ENCODE measurements around the gene RPS27L.
A peak's percentile ranks its signal among the peaks of the same experiment; 100 is the strongest.

The RPS27L gene

GRCh38 chr15:63181648-63182047, 24.4 kb upstream of the RPS27L start:
- no peaks in the 10 kb centered on the region for H3K36me3 ChIP-seq
- no peak for DNase-seq
- TF ChIP-seq CTCF (IDR thresholded peaks at IDR 0.05; ENCODE audit: low read depth, low read length) = no peak
- H3K27me3 ChIP-seq (ENCODE audit: insufficient read depth, low read depth, severe bottlenecking) = no peaks in the 10 kb centered on the region
- no peak overlapping the region for H3K4me3 ChIP-seq (ENCODE audit: low read depth, low read length)
- H3K27ac ChIP-seq = no peak overlapping the region
- no peaks in the 10 kb centered on the region for H3K9me3 ChIP-seq (ENCODE audit: severe bottlenecking)

GRCh38 chr15:63180746-63181145, 23.5 kb upstream of the RPS27L start:
- no peak for TF ChIP-seq CTCF (IDR thresholded peaks at IDR 0.05; ENCODE audit: low read depth, low read length)
- H3K36me3 ChIP-seq = no peaks in the 10 kb centered on the region
- no peak for DNase-seq
- no peak overlapping the region for H3K27ac ChIP-seq
- H3K27me3 ChIP-seq (ENCODE audit: insufficient read depth, low read depth, severe bottlenecking) = no peaks in the 10 kb centered on the region
- H3K9me3 ChIP-seq (ENCODE audit: severe bottlenecking) = no peaks in the 10 kb centered on the region
- no peak overlapping the region for H3K4me3 ChIP-seq (ENCODE audit: low read depth, low read length)

- no peak overlapping the region for H3K27ac ChIP-seq
- H3K4me3 ChIP-seq (ENCODE audit: low read depth, low read length) = no peak overlapping the region
- peak; percentile 25 for DNase-seq
- H3K36me3 ChIP-seq = no peaks in the 10 kb centered on the region
- H3K27me3 ChIP-seq (ENCODE audit: insufficient read depth, low read depth, severe bottlenecking) = no peaks in the 10 kb centered on the region
- TF ChIP-seq CTCF (IDR thresholded peaks at IDR 0.05; ENCODE audit: low read depth, low read length) = no peak
- H3K9me3 ChIP-seq (ENCODE audit: severe bottlenecking) = no peaks in the 10 kb centered on the region
Observed at GRCh38 chr15:63178034-63178433, 20.8 kb upstream of the RPS27L start.

- no peak for TF ChIP-seq CTCF (IDR thresholded peaks at IDR 0.05; ENCODE audit: low read depth, low read length)
Observed at GRCh38 chr15:63176302-63176701, 19.0 kb upstream of the RPS27L start.

GRCh38 chr15:63172851-63173451, 15.7 kb upstream of the RPS27L start:
- Histone ChIP-seq H3K36me3 (no peaks in the 10 kb centered on the region), H3K9me3 (ENCODE audit: severe bottlenecking) (no peaks in the 10 kb centered on the region), H3K4me3 (ENCODE audit: low read depth, low read length) (no peak overlapping the region), H3K27ac (no peak overlapping the region; the same call in 1 of the 2 replicates), H3K27me3 (ENCODE audit: insufficient read depth, low read depth, severe bottlenecking) (no peaks in the 10 kb centered on the region)
- DNase-seq = peak; percentile 75
- TF ChIP-seq CTCF (IDR thresholded peaks at IDR 0.05; ENCODE audit: low read depth, low read length) = no peak

More at GRCh38 chr15:63176302-63176701, 19.0 kb upstream of the RPS27L start:
- H3K36me3 ChIP-seq = no peaks in the 10 kb centered on the region
- DNase-seq = no peak
- H3K27me3 ChIP-seq (ENCODE audit: insufficient read depth, low read depth, severe bottlenecking) = no peaks in the 10 kb centered on the region
- H3K4me3 ChIP-seq (ENCODE audit: low read depth, low read length) = no peak overlapping the region
- no peak overlapping the region for H3K27ac ChIP-seq
- no peaks in the 10 kb centered on the region for H3K9me3 ChIP-seq (ENCODE audit: severe bottlenecking)

- TF ChIP-seq CTCF (IDR thresholded peaks at IDR 0.05; ENCODE audit: low read depth, low read length) = no peak
- Histone ChIP-seq H3K4me3 (ENCODE audit: low read depth, low read length) (no peak overlapping the region), H3K36me3 (no peaks in the 10 kb centered on the region), H3K27me3 (ENCODE audit: insufficient read depth, low read depth, severe bottlenecking) (no peaks in the 10 kb centered on the region), H3K27ac (no peak overlapping the region; the same call in 1 of the 2 replicates), H3K9me3 (ENCODE audit: severe bottlenecking) (no peaks in the 10 kb centered on the region)
- no peak for DNase-seq
Observed at GRCh38 chr15:63172376-63172775, 15.1 kb upstream of the RPS27L start.

All from WERI-Rb-1 (cell line).